ENCODE results near the gene NDUFB3.

The NDUFB3 gene

GRCh38 chr2:201090574-201090973 is 18.8 kb downstream of the NDUFB3 start:
- ChIA-PET POLR2A (no interaction called here), CTCF (interaction anchor here (0.7 to 1.8 kb wide), 3 partner anchors 20 to 313 kb away, joined by 3 to 4 read pairs (median 3); no protein-coding TSS in a partner anchor)
- DNase-seq (ENCODE audit: extremely low spot score), result no peak
- no peak for TF ChIP-seq CTCF (IDR thresholded peaks at IDR 0.05; ENCODE audit: control extremely low read depth, extremely low read depth, low read depth, missing control alignments)

GRCh38 chr2:201093573-201093972 is 21.8 kb downstream of the NDUFB3 start:
- CTCF ChIA-PET, result no interaction called here
- no peak for TF ChIP-seq CTCF (IDR thresholded peaks at IDR 0.05; ENCODE audit: control extremely low read depth, extremely low read depth, low read depth, missing control alignments)

GRCh38 chr2:201100497-201100896 is 28.7 kb downstream of the NDUFB3 start:
- CTCF ChIA-PET, result interaction anchor here (1.0 to 1.9 kb wide), 3 partner anchors 13 to 199 kb away, joined by 3 to 5 read pairs (median 3); no protein-coding TSS in a partner anchor
- no peak for TF ChIP-seq CTCF (IDR thresholded peaks at IDR 0.05; ENCODE audit: control extremely low read depth, extremely low read depth, low read depth, missing control alignments)
- no peak for DNase-seq (ENCODE audit: extremely low spot score)
- POLR2A ChIA-PET, result no interaction called here

More at GRCh38 chr2:201093573-201093972, 21.8 kb downstream of the NDUFB3 start:
- no peak for DNase-seq (ENCODE audit: extremely low spot score)
- POLR2A ChIA-PET, result no interaction called here

- ChIA-PET POLR2A (no interaction called here), CTCF (interaction anchor here (1.1 to 2.0 kb wide), 2 partner anchors 10 to 12 kb away, joined by 3 to 8 read pairs; partner anchors contain the start of gene CFLAR)
- no peak for TF ChIP-seq CTCF (IDR thresholded peaks at IDR 0.05; ENCODE audit: control extremely low read depth, extremely low read depth, low read depth, missing control alignments)
- DNase-seq (ENCODE audit: extremely low spot score), result no peak
Measured at GRCh38 chr2:201105759-201106158, 34.0 kb downstream of the NDUFB3 start.

- POLR2A ChIA-PET, result no interaction called here
- CTCF ChIA-PET, result interaction anchor here (0.6 to 2.0 kb wide), 2 partner anchors 10 to 343 kb away, joined by 3 to 8 read pairs; partner anchors contain the start of gene TRAK2
- TF ChIP-seq CTCF (IDR thresholded peaks at IDR 0.05; ENCODE audit: control extremely low read depth, extremely low read depth, low read depth, missing control alignments), result no peak
- no peak for DNase-seq (ENCODE audit: extremely low spot score)
Measured at GRCh38 chr2:201107624-201108023, 35.8 kb downstream of the NDUFB3 start.

- ChIA-PET POLR2A (no interaction called here), CTCF (no interaction called here)
- DNase-seq (ENCODE audit: extremely low spot score), result no peak
- no peak for TF ChIP-seq CTCF (IDR thresholded peaks at IDR 0.05; ENCODE audit: control extremely low read depth, extremely low read depth, low read depth, missing control alignments)
Measured at GRCh38 chr2:201108341-201108740, 36.5 kb downstream of the NDUFB3 start.
